Myocyte (in vitro differentiated cells): ENCODE results near the gene BTNL3. TPM values are rescaled to one million over a fixed set of nuclear protein-coding genes. Genes with fewer than 3 reads are reported as not detected.
A peak's percentile ranks its signal among the peaks of the same experiment; 100 is the strongest.
"Not testable (repeated sequence)": the region's sequence is repeated elsewhere in the genome, so short reads cannot be mapped to it uniquely, and the experiment has no call there.

ENCODE experiments used
- DNase-seq: peaks from one replicate; pipeline ENCODE4 v3.0.0-alpha.2; 2012; ENCODE audit warnings: low read depth
- polyA plus RNA-seq: library from polyadenylated mRNA; unstranded; fragments of >200 nt; gene quantifications from one replicate; pipeline ENCODE4 v1.2.1, GENCODE V29; 2012; ENCODE audit warnings: missing spikeins
- total RNA-seq: library from RNA; depleted of rRNA; stranded (reverse); fragments of >200 nt; gene quantifications from 2 replicates; pipeline ENCODE4 v1.2.3, GENCODE V29; 2014

The BTNL3 gene
- total RNA-seq, result 0.21 TPM in 1 of 2 replicates, not detected in the other
- 0.08 TPM for polyA plus RNA-seq

- DNase-seq, result no peak
These were observed at the start of gene BTNL3 for GRCh38 chr5:180988592-180988991. BTNL3 (plus strand) TSS chr5:180988846; CDS start chr5:180989029, 183 bp downstream.

- DNase-seq, result no peak
These were observed 38.2 kb upstream of the BTNL3 start for GRCh38 chr5:180950291-180950949.

- peak; percentile 24 for DNase-seq
These were observed 29.0 kb upstream of the BTNL3 start for GRCh38 chr5:180959661-180960060.

- DNase-seq, result no peak
These were observed 28.4 kb upstream of the BTNL3 start for GRCh38 chr5:180960209-180960608.

- no peak for DNase-seq
These were observed 19.2 kb upstream of the BTNL3 start for GRCh38 chr5:180969406-180969805.

GRCh38 chr5:180970336-180970735 lies 18.3 kb upstream of the BTNL3 start:
- no peak for DNase-seq

- DNase-seq, result no peak
These were observed 17.8 kb upstream of the BTNL3 start for GRCh38 chr5:180970875-180971274.

GRCh38 chr5:180974612-180975315 lies 13.9 kb upstream of the BTNL3 start:
- DNase-seq, result no peak

GRCh38 chr5:180975338-180975737 lies 13.3 kb upstream of the BTNL3 start:
- no peak for DNase-seq

- no peak for DNase-seq
These were observed 12.1 kb upstream of the BTNL3 start for GRCh38 chr5:180976518-180976917.

GRCh38 chr5:180977852-180978251 lies 10.8 kb upstream of the BTNL3 start:
- no peak for DNase-seq

GRCh38 chr5:180982008-180982741 lies 6.5 kb upstream of the BTNL3 start:
- DNase-seq, result no peak

- no peak for DNase-seq
These were observed 630 bp upstream of the BTNL3 start for GRCh38 chr5:180988016-180988415.

GRCh38 chr5:180990086-180990881 lies 1.6 kb downstream of the BTNL3 start:
- DNase-seq, result no peak

GRCh38 chr5:180990882-180991242 lies 2.2 kb downstream of the BTNL3 start:
- no peak for DNase-seq

- DNase-seq, result no peak
These were observed 13.3 kb downstream of the BTNL3 start for GRCh38 chr5:181001947-181002346.

GRCh38 chr5:181005791-181006190 lies 17.1 kb downstream of the BTNL3 start:
- no peak for DNase-seq

- DNase-seq, result no peak
These were observed 19.5 kb downstream of the BTNL3 start for GRCh38 chr5:181008136-181008535.

- DNase-seq, result not testable (repeated sequence)
These were observed 21.4 kb downstream of the BTNL3 start for GRCh38 chr5:181010018-181010417.

GRCh38 chr5:181014654-181015053 lies 26.0 kb downstream of the BTNL3 start:
- not testable (repeated sequence) for DNase-seq

GRCh38 chr5:181017448-181017847 lies 28.8 kb downstream of the BTNL3 start:
- not testable (repeated sequence) for DNase-seq
